GM12872 (cell line): ENCODE measurements around the gene B3GALT4.

Source experiments
- TF ChIP-seq, protein P1 (sequence below): IDR thresholded peaks from 3 replicates; pipeline ENCODE4 v1.5.1; 2011; ENCODE audit warnings: low read depth, mild to moderate bottlenecking, low read length, moderate library complexity; ENCODE audit not compliant: insufficient read depth

Gene B3GALT4

DNA sequence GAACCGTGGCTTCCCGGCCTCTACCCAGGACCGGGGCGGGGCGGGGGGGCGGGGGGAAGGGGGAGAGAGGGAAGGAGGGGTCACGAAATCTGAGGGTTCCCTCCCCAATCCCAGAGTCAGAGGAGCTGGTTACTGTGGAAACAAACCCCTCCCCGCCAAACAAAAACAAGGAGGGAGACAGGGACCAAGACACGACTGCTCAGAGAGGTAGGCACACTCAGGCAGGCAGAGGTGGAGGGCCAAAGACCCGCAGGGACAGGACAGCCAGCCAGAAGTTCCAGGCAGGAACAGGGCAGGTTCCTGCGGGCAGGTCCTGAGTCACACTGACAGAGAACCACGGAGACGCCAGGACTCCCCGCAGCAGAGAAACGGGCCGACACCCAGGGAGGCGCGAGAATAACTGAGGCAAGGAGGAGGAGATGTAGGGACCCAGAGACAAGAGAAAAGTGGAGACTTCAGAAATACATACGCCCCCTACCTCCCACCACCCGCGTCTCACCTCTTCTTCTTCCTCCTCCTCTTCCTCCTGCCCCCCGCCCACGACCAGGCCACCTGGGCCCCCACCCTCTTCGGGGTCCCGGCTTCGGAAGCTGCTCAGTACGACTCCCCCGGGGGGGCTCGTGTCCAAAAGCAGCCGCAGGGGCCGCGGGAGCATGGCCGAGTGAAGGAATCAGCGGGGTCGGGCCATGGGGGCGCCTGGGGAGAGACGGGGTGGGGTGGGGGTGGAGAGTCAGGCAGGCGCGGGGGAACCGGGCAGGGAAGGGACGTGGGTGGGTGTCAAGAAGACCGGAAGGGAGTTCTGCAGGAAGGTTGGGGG is 21.2 kb downstream of the B3GALT4 start:
- TF ChIP-seq, protein P1, sequence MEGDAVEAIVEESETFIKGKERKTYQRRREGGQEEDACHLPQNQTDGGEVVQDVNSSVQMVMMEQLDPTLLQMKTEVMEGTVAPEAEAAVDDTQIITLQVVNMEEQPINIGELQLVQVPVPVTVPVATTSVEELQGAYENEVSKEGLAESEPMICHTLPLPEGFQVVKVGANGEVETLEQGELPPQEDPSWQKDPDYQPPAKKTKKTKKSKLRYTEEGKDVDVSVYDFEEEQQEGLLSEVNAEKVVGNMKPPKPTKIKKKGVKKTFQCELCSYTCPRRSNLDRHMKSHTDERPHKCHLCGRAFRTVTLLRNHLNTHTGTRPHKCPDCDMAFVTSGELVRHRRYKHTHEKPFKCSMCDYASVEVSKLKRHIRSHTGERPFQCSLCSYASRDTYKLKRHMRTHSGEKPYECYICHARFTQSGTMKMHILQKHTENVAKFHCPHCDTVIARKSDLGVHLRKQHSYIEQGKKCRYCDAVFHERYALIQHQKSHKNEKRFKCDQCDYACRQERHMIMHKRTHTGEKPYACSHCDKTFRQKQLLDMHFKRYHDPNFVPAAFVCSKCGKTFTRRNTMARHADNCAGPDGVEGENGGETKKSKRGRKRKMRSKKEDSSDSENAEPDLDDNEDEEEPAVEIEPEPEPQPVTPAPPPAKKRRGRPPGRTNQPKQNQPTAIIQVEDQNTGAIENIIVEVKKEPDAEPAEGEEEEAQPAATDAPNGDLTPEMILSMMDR, result peak; percentile 26; the same call in 1 of the 3 replicates

DNA sequence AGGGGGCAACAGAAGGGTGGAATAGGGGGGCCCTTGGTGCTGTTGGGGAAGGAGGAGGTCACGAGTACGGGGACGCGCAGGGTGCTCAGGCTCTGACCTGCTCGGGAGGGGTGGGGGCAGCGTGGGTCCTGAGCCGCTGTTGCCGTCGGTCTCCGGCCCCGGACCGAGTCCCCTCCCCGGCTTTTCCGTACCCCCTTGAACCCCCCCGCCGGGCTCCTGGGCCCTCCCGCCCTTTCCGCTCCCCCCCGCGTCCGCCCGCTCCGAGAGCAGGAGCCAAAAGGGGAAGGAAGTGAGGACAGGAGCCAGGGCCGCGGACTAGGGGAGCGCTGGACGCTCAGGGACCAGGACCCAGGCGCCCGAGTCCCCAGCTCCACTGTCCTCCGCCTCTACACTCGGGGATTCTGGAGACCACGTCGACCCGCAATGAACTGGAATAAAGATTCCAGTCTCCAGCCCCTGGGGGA is 21.9 kb downstream of the B3GALT4 start, which contains the start of gene RGL2:
TSS of gene RGL2 (minus strand) at position 170 of the 464 bp plus-strand sequence. CDS start 332 bp downstream, outside the sequence.
- TF ChIP-seq, protein P1, result no peak

DNA sequence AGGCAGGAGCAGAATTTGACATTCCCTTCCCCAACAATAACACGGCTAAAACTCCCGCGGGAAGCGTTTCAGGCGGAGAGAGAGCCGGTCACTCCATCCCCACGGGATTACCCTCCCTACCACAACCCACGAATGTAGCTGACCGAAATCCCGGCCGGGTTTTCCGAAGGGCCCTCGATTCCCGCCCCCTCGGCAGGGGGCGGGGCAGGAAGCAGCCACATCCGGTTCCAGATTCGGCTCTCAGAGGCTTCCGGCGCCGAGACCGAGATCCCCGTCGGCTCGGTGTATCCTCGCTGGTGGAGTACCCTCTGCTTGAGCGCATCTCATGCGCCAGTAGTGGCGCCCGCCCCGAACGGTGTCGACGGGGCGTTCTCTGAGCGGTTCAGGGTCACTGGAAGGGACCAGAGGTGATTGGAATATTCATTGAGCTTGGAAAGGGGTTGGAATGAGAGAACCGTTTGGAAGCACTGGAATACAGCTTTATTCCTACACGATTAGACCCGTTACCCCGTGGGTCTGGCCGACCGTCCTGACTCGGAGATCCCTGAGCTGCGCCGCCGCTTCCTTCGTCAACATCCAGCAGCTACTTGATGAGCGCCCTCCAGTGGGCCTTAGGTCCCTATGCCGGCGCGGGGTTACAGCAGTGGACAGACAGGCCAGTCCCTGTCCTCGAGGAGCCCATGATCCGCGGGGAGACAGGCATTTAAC is 22.5 kb downstream of the B3GALT4 start:
- TF ChIP-seq, protein P1, result peak; percentile 70

DNA sequence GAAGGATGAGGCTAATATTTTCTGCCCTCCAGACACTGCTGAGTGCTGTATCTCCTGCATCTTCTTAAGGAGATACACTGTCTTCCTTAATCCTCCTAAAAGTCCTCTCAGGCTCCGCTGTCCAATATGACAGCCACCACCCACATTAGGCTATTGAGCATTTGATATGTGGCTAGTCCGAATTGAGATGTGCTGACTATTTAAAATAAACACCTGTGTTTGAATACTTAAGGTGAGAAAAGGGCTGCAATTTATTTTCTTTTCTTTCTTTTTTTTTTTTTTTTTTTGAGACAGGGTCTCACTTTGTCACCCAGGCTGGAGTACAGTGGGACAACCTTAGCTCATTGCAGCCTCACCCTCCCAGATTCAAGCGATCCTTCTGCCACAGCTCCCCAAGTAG is 25.0 kb downstream of the B3GALT4 start:
- TF ChIP-seq, protein P1, result no peak

DNA sequence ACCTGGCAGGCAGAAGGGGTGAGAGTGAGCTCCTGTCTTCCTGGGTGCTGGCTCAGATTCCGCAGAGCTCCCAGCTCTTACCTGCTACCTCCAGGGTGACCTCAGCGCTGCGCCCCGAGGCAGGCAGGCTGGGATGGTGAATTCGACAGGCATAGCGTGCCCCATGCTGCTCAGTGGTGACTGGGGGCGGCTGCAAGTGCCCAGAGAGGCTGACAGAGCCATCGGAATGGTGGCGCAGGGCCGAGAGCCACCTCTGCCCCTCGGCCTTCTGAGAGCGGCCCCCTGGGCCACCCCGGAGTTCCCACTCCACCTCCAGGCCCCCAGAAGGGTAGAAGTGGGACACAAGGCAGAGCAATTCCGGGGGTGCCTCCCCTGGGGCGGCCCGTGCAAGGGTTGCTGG is 27.3 kb downstream of the B3GALT4 start:
- TF ChIP-seq, protein P1, result no peak

DNA sequence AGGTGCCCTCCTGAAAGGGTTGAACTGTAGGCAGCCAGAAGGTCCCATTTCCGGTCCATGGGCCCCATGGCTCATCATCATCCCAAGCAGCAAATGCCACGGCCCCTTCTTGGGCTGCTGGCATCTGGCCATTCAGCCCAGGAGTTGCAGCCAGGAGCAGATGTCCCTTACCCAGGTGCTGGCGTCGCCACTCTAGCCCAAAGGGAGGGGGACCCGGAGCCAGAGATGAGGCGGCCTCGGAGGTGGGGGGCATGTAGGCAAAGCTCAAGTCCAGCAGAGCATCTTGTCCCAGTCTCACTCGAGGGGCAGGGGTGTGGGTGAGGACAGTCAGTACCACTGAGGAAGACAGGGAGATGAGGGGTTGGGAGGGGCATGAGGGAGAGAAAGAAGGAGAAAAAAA is 28.1 kb downstream of the B3GALT4 start:
- TF ChIP-seq, protein P1, result no peak

DNA sequence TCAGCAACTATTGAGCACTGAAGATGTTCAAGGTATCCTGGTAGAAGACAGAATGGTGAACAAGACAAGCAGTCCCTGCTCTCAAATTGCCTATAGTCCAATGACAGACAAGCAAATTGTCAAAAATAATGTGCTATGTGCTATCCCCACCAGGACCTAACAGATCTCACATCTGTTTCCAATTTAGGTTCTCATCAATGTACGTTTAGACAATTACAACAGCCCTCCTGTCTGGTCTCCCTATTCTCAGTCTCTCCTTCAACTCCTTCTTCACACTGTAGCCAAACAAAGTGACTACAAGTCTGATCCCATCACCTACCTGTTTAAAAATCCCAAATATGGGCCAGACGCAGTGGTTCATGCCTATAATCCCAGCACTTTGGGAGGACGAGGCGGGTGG is 29.4 kb downstream of the B3GALT4 start:
- TF ChIP-seq, protein P1, result no peak
